GM18502 (cell line): ENCODE measurements around the gene ITGA2B.

Experiments
- ATAC-seq: cut with Tn5 transposase; IDR thresholded peaks from one replicate; pipeline ENCODE4 v1.9.1; 2021; ENCODE audit warnings: mild to moderate bottlenecking; ENCODE audit not compliant: unreplicated experiment, poor library complexity

ITGA2B gene

DNA sequence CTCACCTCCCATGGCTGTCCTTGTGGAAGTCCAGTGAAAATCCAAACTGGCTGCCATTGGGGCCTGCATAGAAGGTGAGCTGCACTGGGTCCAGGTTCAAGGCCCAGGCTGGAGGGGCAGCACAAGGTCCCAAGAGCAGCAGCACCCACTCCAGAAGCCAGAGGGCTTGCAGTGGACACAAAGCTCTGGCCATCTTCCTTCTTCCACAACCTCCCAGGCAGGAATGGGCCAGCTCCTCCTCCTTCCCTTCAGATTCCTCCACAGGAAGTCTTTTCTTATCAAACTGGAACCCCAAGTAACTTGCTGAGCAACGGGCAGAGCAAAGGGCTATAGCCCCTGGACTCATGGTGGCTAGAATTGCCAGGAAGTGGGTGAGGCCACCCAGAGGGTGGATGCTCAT lies at the start of gene ITGA2B:
TSS of gene ITGA2B (minus strand) at position 369 of the 400 bp plus-strand sequence. CDS start at position 193, 176 bp downstream.
- no peak for ATAC-seq

DNA sequence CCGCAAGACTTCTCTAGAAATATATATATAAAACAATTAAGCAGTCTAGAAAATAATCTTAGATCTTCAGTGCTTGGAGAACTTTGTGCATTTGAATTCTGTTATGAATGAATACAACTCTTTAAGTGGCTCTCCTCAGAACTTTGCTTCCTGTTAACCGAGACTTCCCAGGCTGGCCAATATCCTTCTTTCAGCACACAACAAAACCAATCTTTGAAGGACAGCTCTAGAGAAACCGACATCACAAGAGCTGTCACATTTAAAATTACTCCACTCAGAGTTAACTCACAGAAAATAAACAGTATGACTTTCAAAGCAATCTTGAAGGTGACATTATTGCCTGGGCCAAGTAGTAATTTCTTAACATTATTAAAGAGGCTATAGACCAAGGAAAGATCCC lies 49.7 kb upstream of the ITGA2B start:
- no peak for ATAC-seq

DNA sequence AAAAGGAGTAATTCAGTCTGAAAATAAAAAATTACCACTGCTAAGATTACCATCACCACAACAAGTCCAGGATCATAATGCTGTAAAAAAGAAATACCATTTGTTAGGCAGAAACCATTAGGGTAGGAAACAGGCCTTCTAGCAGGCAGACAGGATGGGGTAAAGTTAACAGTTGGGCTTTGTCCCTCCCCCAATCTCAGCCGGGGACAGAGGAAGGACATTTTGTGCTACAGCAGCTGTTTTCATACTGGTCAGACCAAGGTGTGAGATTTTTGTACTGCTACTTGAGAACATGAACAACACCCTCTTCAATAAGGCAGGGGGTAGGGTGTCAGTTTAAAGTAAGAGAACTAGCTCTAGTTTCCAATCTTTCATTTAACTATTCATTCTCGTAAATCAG lies 49.2 kb upstream of the ITGA2B start:
- no peak for ATAC-seq

DNA sequence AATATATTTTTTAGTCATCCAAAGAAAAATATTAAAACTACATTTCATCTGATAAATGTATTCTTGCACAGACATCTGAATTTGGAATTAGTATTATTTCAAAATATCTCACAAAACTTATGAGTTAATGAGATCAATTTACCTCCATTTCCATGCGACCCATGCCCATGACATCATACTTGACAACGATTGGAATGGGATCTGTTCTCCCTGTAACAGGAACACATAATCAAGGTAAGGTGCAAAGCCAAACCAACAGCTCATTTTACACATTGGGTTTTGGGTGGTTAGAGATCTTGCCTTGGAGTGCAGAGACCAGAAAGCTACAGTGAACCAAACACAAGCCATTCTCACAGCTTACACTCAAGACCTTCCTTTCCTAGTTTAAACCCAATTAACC lies 46.9 kb upstream of the ITGA2B start:
- ATAC-seq: no peak

DNA sequence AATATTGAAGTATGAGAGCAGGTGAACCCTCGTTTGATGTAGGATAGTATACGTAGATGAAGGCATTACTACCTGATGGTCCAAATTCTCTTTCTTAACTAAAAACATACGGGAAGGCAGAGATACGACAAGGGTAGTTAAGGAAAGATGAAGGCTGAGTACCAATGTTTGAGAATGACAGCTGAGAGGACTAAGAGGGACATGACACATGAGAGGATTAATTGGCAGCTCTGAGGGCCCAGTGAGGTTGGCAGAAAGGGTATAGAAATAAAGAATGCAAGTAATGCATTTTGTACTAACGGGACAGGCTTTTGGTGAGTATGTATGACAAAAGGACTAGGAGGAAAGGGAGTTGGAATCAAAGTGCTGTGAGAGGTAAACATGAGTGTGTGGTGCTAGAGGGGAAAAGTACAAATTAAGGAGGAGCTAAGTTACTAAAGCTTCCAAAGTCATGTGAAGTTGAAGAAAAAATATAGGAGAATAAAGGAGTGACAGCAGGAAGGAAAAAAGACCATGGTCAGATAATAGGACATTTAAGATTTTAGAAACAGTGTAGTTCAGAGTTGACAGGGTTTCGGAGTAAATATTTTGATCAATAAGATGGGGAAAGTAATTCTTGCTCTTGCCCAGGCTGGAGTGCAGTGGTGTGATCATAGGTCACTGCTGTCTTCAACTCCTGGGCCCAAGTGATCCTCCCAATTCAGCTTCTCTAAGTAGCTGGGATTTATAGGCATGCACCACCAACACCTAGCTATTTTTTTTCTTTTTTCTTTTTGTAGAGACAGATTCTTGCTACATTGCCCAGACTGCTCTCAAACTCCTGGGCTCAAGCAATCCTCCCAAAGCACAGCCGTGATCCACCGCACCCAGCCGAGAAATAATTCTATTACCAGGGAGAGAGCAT lies 43.1 kb upstream of the ITGA2B start:
- no peak for ATAC-seq

DNA sequence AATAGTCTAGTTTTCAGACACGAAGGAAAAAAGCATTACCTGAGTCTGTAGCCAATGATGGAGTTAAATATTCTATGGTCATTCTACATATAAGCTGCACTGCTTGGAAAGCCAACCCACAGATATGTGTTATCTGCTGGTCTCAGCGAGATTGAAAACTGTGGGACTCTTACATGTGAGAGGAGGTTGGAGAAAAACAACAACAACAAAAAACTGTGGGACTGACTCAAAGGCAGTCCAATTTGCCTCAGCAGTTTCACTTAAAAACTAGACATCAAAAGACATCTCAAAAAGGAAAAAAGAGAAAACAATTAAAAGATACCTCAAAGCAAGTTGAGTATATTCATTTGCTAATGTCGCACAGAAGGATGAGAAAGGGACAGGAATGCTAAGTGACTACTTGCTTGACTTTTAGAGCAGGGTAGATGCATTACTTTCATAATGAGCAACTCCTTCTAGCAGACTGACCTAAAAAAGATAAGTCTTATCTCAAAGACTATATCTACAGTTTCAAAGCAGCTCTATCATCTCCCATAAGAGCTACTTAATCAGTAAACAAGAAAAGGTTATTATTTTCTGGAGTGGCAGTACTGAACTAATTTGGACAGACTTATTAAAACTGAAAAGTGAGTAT lies 35.5 kb upstream of the ITGA2B start:
- no peak for ATAC-seq

DNA sequence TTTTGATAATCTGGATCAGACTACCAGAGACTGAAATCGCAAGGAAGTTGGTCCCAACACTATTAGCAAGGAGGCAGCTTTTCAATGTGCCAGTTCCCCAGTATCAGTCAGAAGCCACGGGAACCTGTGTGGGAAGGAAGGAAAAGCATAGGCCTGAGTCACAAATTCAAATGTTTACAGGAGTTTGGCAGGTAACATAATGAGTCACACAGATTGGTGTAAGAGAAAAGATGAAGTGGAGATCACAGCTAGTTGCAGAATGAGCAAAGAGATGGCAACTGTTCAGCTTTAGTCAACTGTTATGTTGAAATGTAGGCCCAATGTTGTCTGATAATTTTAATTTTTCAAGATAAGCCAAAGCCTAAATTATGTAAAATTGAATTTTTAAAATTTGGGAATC lies 28.1 kb upstream of the ITGA2B start:
- peak; percentile 47 for ATAC-seq

DNA sequence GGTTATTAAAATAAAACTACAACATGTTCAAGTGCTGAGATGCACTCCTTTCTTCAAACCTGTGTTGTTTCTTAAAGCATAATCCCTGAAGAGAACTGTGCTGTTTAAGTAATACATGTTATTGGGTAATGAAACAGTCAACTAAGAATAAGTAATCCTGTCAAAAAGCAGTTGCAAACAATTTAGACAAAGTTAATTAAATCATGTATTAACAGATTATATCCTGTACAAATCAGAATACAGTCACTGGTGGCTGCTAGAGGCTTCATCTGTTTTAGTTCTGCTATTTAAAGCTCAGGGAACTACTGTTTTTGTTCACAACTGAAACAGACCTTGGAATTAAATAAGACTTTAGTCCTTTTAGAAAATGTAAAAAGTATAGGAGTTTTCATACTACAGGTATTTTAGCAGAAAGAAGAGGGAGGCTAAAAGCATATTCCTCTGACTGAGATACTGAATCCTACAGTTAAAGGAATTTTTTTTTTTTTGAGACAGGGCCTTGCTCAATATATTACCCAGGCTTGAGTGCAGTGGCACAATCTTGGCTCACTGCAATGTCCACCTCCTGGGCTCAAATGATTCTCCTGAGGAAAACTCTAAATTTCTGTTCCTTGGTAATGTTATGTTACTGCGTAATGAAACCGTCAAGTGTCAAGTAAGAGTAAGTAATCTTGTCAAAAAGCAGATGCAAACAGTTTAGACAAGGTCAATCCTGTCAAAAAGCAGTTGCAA lies 27.3 kb upstream of the ITGA2B start:
- ATAC-seq: no peak

DNA sequence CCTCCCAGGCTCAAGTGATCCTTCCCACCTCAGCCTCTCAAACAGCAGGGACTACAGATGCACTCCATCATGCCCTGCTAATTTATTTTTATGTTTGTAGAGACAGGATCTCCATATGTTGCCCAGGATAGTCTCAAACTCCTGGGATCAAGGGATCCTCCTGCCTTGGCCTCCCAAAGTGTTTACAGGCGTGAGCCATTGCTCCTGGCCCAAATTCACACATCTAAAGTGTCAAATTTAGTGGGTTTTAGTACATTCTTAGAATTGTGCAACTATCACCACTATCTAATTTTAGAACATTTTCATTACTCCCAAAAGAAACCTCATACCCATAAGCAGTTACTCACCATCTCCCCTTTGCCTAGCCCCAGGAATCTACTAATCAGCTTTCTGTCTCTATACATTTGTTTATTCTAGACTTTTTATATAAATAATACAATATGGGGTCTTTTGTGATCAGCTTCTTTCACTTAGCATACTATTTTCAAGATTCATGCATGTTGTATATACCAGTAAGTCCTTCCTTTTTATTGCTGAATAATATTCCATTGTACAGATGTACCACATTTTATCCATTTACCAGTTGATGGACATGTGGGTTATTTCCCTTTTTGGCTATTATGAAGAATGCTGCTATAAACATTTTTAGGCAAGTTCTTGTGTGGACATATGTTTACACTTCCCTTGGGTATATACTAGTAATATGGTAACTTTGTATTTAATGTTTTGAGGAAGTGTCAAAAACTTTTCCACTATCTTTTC lies 25.1 kb upstream of the ITGA2B start:
- no peak for ATAC-seq

DNA sequence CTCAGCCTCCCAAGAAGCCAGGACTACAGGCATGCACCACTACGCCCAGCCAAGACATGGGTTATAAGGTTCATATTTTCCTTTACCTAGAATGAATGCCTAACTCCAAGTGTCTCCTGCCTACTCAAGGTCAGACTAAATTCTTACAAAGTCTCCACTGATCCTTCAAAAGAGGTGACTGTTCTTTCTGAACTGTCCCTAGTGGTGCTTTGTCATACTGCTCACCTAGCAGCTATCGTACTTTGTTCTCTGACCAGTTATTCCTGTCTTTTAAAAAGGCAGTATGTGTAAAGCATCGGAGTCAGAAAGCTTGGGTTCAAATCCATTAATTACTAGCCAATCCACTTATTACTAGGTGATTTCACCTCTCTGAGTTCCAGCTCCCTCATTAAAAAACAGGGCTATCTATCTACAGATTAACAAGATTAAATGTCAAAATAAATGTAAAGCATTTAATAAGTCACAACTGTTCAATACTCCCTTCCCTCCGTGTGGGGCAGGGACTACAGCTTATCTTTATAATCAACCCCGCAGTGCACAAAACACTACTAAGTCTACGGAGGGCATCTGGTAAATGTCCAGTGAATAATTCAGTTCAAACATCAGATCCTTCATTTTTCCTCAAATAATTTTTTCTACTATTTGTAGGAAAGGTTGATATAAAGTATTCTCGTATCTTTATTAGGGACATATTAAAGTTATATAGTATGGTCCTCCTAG lies 20.0 kb upstream of the ITGA2B start:
- ATAC-seq: no peak

DNA sequence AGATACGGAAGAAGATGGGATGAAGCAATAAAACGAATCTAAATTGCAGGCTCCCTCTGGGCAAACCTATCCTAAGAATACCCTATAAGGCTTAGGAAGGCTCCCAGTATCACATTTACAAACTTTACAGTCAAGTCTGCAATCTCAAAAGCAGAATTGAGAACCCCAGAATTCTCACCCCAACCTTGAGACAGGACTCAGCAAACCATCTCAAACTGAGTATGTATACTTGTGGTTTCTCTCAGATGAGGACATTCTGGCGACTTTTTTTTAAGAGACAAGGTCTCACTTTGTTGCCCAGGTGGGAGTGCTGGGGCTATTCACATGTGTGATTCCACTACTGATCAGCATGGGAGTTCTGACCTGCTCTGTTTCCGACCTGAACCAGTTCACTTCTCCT lies 19.3 kb upstream of the ITGA2B start:
- ATAC-seq: no peak

DNA sequence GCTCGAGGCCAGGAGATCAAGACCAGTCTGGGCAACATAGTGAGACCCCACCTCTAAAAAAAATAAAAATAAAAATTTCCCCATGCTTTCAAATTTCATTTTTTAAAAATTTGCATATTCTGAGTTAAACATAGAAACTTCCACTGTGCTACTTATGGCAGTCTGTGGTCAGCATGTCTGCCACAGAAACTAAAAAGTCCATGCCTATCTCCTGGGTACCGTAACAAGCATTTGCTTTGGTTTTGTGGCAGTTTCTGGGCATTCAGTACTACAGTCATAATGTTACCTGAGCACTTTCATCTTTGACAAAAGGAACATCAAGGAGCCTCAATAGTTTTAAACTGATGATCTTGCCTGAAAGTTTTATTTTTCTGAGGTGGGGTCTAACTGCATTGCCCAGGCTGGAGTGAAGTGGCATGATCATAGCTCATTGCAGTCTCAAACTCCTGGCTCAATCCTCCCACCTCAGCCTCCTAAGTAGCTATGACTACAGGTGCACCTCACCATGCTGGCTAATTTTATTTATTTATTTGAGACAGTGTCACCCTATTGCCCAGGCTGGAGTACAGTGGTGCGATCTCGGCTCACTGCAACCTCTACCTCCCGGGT lies 13.2 kb upstream of the ITGA2B start:
- no peak for ATAC-seq

DNA sequence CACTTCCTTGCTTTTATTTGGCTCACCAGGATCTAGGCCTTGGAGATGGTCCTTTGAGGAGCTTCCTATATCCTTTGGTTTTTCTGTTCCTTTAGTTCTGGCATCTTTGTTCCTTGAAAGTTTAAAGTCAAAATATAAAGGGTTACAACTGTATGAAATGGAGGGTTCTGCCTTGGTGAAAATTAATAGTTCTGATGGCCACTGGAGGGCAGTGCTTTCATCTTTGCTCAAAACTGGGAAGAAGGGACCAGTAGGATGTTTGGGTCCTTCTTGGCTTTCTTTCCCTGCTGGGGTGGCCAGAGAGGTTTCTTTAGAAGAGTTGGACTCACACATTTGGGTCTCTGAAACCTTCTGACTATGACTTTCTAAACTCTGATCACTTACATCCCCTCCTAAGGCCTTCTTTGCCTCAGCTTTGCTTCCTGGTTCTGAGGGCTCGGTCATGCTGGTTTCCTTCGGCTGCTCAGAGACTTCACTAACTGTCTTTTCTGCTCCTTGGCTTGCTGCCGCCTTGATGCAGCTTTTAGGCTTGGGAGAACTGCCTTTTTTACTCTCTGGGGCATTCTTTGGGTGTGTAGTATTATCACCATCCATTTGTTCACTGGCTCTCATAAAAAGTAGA lies 10.9 kb upstream of the ITGA2B start:
- ATAC-seq: no peak

DNA sequence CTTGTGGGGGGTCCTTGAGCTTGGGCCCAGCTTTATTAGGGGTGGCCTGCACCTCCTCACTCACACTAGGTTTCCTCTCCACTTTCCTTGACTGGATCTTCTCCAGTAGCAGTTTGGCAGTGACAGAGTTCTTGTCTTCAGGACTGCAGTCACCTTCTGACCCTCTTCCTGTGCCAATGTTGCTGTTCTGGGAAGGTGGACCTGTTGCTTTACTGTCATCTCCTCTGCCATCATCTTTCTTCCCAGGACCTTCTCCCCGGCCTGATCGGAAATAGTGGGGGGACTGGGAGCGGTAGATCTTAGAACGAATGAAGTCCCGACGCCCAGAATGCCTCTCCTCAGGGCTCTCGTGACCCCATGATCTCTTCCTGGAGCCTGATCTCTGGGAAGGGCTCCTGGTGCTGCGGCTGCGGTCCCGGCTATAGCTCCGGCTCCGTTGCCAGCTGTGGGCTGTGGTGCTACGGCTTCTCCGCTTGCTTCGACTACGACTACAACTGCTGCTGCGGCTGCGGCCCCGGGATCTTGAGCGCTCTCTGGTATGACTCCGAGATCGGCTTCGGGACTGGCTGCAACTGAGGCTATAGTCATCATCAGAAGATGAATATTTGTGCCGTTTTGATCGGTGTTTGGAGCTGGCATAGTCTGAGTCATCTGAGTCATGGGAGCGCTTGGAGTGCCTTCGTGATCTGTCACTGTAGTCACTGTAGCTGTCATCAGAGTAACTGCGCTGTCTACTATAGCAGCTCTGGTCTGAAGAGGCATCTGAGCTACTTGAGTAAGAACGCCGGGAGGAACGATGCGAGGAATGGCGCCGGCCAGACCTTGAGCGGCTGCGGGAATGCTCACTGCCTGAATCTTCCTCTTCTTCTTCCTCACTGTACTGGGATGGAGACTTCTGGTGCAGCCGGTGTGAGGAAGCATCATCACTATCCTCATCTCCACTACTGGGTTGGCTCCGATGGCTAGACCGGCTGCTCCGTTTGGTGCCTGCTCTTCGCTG lies 9.5 kb upstream of the ITGA2B start:
- no peak for ATAC-seq

DNA sequence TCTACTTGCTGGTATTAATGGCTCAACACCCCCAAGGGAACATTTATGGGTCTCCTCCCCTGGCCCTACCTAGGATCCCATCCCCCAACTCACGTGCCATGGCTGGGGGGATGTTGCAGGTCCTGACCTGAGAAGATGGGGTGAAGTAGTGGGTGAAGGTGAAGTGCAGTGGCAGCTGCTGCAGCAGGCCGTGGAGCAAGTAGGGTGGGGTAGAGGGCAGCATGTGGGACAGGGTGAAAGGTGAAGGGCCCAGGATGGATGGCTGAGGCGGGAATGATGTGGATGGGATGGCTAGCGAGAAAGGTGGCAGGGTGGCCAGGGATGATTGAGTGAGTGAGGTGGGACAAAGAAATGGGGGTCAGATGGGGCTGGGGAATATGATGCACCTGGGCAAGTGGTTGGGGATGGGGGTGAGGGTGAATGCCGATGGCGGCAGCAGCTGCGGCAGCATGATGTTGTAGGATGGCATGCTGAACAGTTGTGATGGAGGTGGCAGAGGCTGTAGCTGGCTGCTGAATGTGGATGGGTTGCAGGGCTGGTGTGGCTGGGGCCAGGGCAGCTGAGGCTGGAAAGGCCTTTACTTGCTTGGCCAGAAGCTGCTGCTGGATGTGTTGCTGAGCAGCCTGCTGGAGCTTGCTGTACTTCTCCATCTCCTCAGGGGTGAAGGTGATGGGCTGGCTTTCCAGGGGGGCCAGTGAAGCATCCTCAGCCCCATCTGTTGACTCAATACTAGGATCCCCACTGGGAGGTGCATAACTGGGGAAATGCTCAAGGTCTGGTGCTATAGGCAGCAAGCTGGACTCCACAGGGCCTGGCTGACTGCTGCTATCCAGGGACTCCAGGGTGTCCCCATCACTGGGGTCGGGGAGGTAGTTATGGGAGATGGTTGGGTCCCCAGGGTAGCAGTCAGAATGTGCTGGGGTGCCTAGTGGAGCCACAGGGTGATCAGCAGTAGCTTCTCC lies 8.3 kb upstream of the ITGA2B start:
- ATAC-seq: no peak

DNA sequence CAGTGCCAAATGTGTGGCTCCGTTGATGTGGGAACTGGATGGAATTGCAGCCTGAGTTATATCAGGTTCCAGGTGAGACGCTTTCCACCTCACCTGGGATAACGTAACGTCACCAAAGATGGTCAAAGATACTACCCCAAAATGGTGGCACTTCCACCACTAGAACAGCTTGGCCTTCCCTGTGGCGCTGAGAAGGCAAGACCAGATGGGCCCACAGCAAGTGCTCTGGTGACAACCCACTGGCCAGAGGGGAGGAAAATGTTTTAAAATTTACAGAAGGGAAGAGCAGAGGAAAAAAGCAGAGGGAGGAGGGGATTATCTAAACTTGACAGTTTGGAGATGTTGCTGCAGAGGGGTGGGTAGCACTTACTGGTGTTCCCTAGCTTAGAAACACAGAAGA lies 7.5 kb upstream of the ITGA2B start:
- ATAC-seq: no peak

DNA sequence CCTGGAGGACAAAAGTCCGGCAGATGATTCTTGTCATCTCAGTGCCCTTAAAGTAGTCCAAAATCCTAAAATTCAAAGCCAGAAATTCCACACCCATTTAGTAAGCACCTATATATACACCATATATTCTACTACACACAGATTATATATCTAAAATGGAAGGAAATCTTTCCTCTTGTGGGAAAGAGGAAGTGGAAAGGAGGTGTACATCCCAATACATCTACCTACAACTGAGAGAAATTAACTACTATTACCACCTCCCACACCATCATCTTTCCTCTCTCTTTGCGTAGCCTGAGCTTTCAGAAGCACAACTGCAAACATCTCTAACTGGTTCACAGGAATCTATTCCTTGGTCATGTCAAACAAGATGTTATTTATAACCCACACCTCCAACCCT lies 5.4 kb upstream of the ITGA2B start:
- no peak for ATAC-seq
